ENCODE results near the gene NTN1. TPM values are rescaled to one million over a fixed set of nuclear protein-coding genes. Genes with fewer than 3 reads are reported as not detected.
A peak's percentile ranks its signal among the peaks of the same experiment; 100 is the strongest.
"Not testable (repeated sequence)": the region's sequence is repeated elsewhere in the genome, so short reads cannot be mapped to it uniquely, and the experiment has no call there.

NTN1 gene
- total RNA-seq, 2 experiments from 2014 or later, result 0.29 to 0.31 TPM

- peaks cover 2% of the 10 kb centered on the region for H3K36me3 Mint-ChIP-seq
- peaks cover 11% of the 10 kb centered on the region for H3K9me3 Mint-ChIP-seq
- intact Hi-C loops (cut with micrococcal nuclease), result no loop called here
- peaks cover 17% of the 10 kb centered on the region for H3K27me3 Mint-ChIP-seq
- no peaks in the 10 kb centered on the region for H3K4me1 Mint-ChIP-seq (ENCODE audit: low read depth)
- H3K27ac Mint-ChIP-seq, result no peak overlapping the region
- no peak overlapping the region for H3K4me3 Mint-ChIP-seq
- DNase-seq, result no peak
- ChIA-PET CTCF (interaction anchor here (1.5 kb wide), 1 partner anchor 187 kb away, joined by 3 read pairs; no protein-coding TSS in a partner anchor), POLR2A (no interaction called here)
These were observed 84.0 kb downstream of the NTN1 start for GRCh38 chr17:9105068-9105868.

- H3K27ac Mint-ChIP-seq; CTCF ChIA-PET; H3K36me3 Mint-ChIP-seq; H3K4me3 Mint-ChIP-seq; H3K27me3 Mint-ChIP-seq; POLR2A ChIA-PET; H3K4me1 Mint-ChIP-seq (ENCODE audit: low read depth); DNase-seq; intact Hi-C loops (cut with micrococcal nuclease): not testable (repeated sequence)
- peaks cover 11% of the 10 kb centered on the region for H3K9me3 Mint-ChIP-seq
These were observed 85.0 kb downstream of the NTN1 start for GRCh38 chr17:9106278-9106677.

GRCh38 chr17:9107527-9107926 is 86.2 kb downstream of the NTN1 start:
- intact Hi-C loops (cut with micrococcal nuclease), result no loop called here
- H3K9me3 Mint-ChIP-seq, result peaks cover 2% of the 10 kb centered on the region
- no peaks in the 10 kb centered on the region for H3K36me3 Mint-ChIP-seq
- DNase-seq, result no peak
- peaks cover 3% of the 10 kb centered on the region for H3K27me3 Mint-ChIP-seq
- ChIA-PET POLR2A (no interaction called here), CTCF (no interaction called here)
- no peak overlapping the region for H3K4me3 Mint-ChIP-seq
- H3K4me1 Mint-ChIP-seq (ENCODE audit: low read depth), result no peaks in the 10 kb centered on the region
- H3K27ac Mint-ChIP-seq, result no peak overlapping the region

- intact Hi-C loops (cut with micrococcal nuclease), result no loop called here
- no peaks in the 10 kb centered on the region for H3K4me1 Mint-ChIP-seq (ENCODE audit: low read depth)
- H3K4me3 Mint-ChIP-seq, result no peak overlapping the region
- POLR2A ChIA-PET, result no interaction called here
- no peak overlapping the region for H3K27ac Mint-ChIP-seq
- CTCF ChIA-PET, result no interaction called here
- no peak for DNase-seq
- H3K9me3 Mint-ChIP-seq, result no peaks in the 10 kb centered on the region
- no peaks in the 10 kb centered on the region for H3K36me3 Mint-ChIP-seq
- peaks cover 3% of the 10 kb centered on the region for H3K27me3 Mint-ChIP-seq
These were observed 86.8 kb downstream of the NTN1 start for GRCh38 chr17:9108146-9108545.

- H3K4me3 Mint-ChIP-seq, result no peak overlapping the region
- H3K4me1 Mint-ChIP-seq (ENCODE audit: low read depth), result no peaks in the 10 kb centered on the region
- intact Hi-C loops (cut with micrococcal nuclease), result loop anchor here (10.0 kb wide), 1 partner anchor 415 kb away; no protein-coding TSS in a partner anchor
- DNase-seq, result no peak
- no peaks in the 10 kb centered on the region for H3K36me3 Mint-ChIP-seq
- no peak overlapping the region for H3K27ac Mint-ChIP-seq
- ChIA-PET CTCF (interaction anchor here (0.5 to 1.0 kb wide), 2 partner anchors 112 to 206 kb away, joined by 3 read pairs; no protein-coding TSS in a partner anchor), POLR2A (no interaction called here)
- H3K27me3 Mint-ChIP-seq, result peaks cover 5% of the 10 kb centered on the region
- H3K9me3 Mint-ChIP-seq, result no peaks in the 10 kb centered on the region
These were observed 88.6 kb downstream of the NTN1 start for GRCh38 chr17:9109933-9110332.

GRCh38 chr17:9110501-9110900 is 89.2 kb downstream of the NTN1 start:
- Mint-ChIP-seq H3K4me3 (no peak overlapping the region), H3K27ac (no peak overlapping the region), H3K36me3 (no peaks in the 10 kb centered on the region), H3K9me3 (no peaks in the 10 kb centered on the region), H3K4me1 (ENCODE audit: low read depth) (no peaks in the 10 kb centered on the region), H3K27me3 (peaks cover 6% of the 10 kb centered on the region)
- intact Hi-C loops (cut with micrococcal nuclease), result loop anchor here (10.0 kb wide), 1 partner anchor 414 kb away; no protein-coding TSS in a partner anchor
- ChIA-PET POLR2A (no interaction called here), CTCF (no interaction called here)
- DNase-seq, result no peak

- CTCF ChIA-PET, result interaction anchor here (0.6 to 1.5 kb wide), 5 partner anchors 53 to 406 kb away, joined by 3 to 7 read pairs (median 6); no protein-coding TSS in a partner anchor
- peak; percentile 67 for DNase-seq
These were observed 94.2 kb downstream of the NTN1 start for GRCh38 chr17:9115214-9116191.

GRCh38 chr17:9116311-9116835 is 95.1 kb downstream of the NTN1 start:
- no peak for DNase-seq
- peaks cover 18% of the 10 kb centered on the region for H3K27me3 Mint-ChIP-seq
- peaks cover 4% of the 10 kb centered on the region for H3K4me1 Mint-ChIP-seq (ENCODE audit: low read depth)
- H3K9me3 Mint-ChIP-seq, result peaks cover 5% of the 10 kb centered on the region
- H3K36me3 Mint-ChIP-seq, result no peaks in the 10 kb centered on the region
- H3K4me3 Mint-ChIP-seq, result no peak overlapping the region
- no peak overlapping the region for H3K27ac Mint-ChIP-seq
- POLR2A ChIA-PET, result no interaction called here
- intact Hi-C loops (cut with micrococcal nuclease), result loop anchor here (5.0 to 10.0 kb wide), 2 partner anchors 176 to 408 kb away; no protein-coding TSS in a partner anchor
- CTCF ChIA-PET, result no interaction called here

More at GRCh38 chr17:9115214-9116191, 94.2 kb downstream of the NTN1 start:
- intact Hi-C loops (cut with micrococcal nuclease), result loop anchor here (5.0 to 10.0 kb wide), 2 partner anchors 177 to 409 kb away; no protein-coding TSS in a partner anchor
- Mint-ChIP-seq H3K27ac (no peak overlapping the region), H3K27me3 (peaks cover 15% of the 10 kb centered on the region), H3K4me1 (ENCODE audit: low read depth) (peaks cover 4% of the 10 kb centered on the region), H3K36me3 (no peaks in the 10 kb centered on the region), H3K4me3 (peak overlapping the region; percentile 39), H3K9me3 (peaks cover 5% of the 10 kb centered on the region)
- POLR2A ChIA-PET, result no interaction called here

- no peaks in the 10 kb centered on the region for H3K36me3 Mint-ChIP-seq
- DNase-seq, result no peak
- peaks cover 4% of the 10 kb centered on the region for H3K4me1 Mint-ChIP-seq (ENCODE audit: low read depth)
- peaks cover 5% of the 10 kb centered on the region for H3K9me3 Mint-ChIP-seq
- intact Hi-C loops (cut with micrococcal nuclease), result loop anchor here (5.0 to 10.0 kb wide), 2 partner anchors 175 to 408 kb away; no protein-coding TSS in a partner anchor
- no peak overlapping the region for H3K4me3 Mint-ChIP-seq
- peaks cover 21% of the 10 kb centered on the region for H3K27me3 Mint-ChIP-seq
- ChIA-PET POLR2A (no interaction called here), CTCF (no interaction called here)
- no peak overlapping the region for H3K27ac Mint-ChIP-seq
These were observed 95.7 kb downstream of the NTN1 start for GRCh38 chr17:9116861-9117568.

- H3K4me3 Mint-ChIP-seq, result no peak overlapping the region
- CTCF ChIA-PET, result no interaction called here
- H3K27ac Mint-ChIP-seq, result no peak overlapping the region
- intact Hi-C loops (cut with micrococcal nuclease), result loop anchor here (5.0 kb wide), 1 partner anchor 152 kb away; no protein-coding TSS in a partner anchor
- no peaks in the 10 kb centered on the region for H3K36me3 Mint-ChIP-seq
- peaks cover 5% of the 10 kb centered on the region for H3K9me3 Mint-ChIP-seq
- POLR2A ChIA-PET, result no interaction called here
- peaks cover 14% of the 10 kb centered on the region for H3K4me1 Mint-ChIP-seq (ENCODE audit: low read depth)
- peaks cover 20% of the 10 kb centered on the region for H3K27me3 Mint-ChIP-seq
- peak; percentile 19 for DNase-seq
These were observed 99.2 kb downstream of the NTN1 start for GRCh38 chr17:9120471-9120870.

- no peaks in the 10 kb centered on the region for H3K36me3 Mint-ChIP-seq
These were observed 100.0 kb downstream of the NTN1 start for GRCh38 chr17:9121186-9121820.

More at GRCh38 chr17:9121186-9121820, 100.0 kb downstream of the NTN1 start:
- intact Hi-C loops (cut with micrococcal nuclease), result loop anchor here (5.0 kb wide), 1 partner anchor 151 kb away; no protein-coding TSS in a partner anchor
- Mint-ChIP-seq H3K4me1 (ENCODE audit: low read depth) (peaks cover 10% of the 10 kb centered on the region), H3K4me3 (no peak overlapping the region), H3K9me3 (peaks cover 5% of the 10 kb centered on the region), H3K27ac (no peak overlapping the region), H3K27me3 (peaks cover 22% of the 10 kb centered on the region)
- ChIA-PET POLR2A (no interaction called here), CTCF (no interaction called here)
- DNase-seq, result no peak

Measured in activated CD4-positive, alpha-beta memory T cell treated with anti-CD3 and anti-CD28 coated beads for 36 hours (primary cell).